ENCODE data around the gene CACNA1G. TPM values are rescaled to one million over a fixed set of nuclear protein-coding genes. Genes with fewer than 3 reads are reported as not detected.
A peak's percentile ranks its signal among the peaks of the same experiment; 100 is the strongest.

The CACNA1G gene
- total RNA-seq, 1 donor from 2014 or later: 1.1 TPM

GRCh38 chr17:50533720-50534148 lies 26.8 kb upstream of the CACNA1G start:
- no peaks in the 10 kb centered on the region for H3K36me3 Mint-ChIP-seq (ENCODE audit: low read depth)
- TF ChIP-seq CTCF (conservative IDR thresholded peaks at IDR 0.05): no peak
- no peak overlapping the region for H3K27ac Mint-ChIP-seq (ENCODE audit: unreplicated experiment)
- H3K9me3 Mint-ChIP-seq: no peaks in the 10 kb centered on the region
- H3K27me3 Mint-ChIP-seq (ENCODE audit: low read depth): peaks cover 69% of the 10 kb centered on the region
- peaks cover 16% of the 10 kb centered on the region for H3K4me1 Mint-ChIP-seq
- DNase-seq (ENCODE audit: low read depth, low spot score): no peak
- no peak overlapping the region for H3K4me3 Mint-ChIP-seq

- no peak for DNase-seq (ENCODE audit: low read depth, low spot score)
- Mint-ChIP-seq H3K4me1 (peaks cover 20% of the 10 kb centered on the region), H3K36me3 (ENCODE audit: low read depth) (no peaks in the 10 kb centered on the region), H3K4me3 (no peak overlapping the region), H3K27ac (ENCODE audit: unreplicated experiment) (no peak overlapping the region), H3K9me3 (no peaks in the 10 kb centered on the region), H3K27me3 (ENCODE audit: low read depth) (peaks cover 65% of the 10 kb centered on the region)
- TF ChIP-seq CTCF (conservative IDR thresholded peaks at IDR 0.05): peak; percentile 59
Observed at GRCh38 chr17:50534222-50534978, 26.1 kb upstream of the CACNA1G start.

GRCh38 chr17:50534979-50535326 lies 25.6 kb upstream of the CACNA1G start:
- no peak for TF ChIP-seq CTCF (conservative IDR thresholded peaks at IDR 0.05)
- Mint-ChIP-seq H3K27me3 (ENCODE audit: low read depth) (peaks cover 61% of the 10 kb centered on the region), H3K9me3 (no peaks in the 10 kb centered on the region), H3K4me3 (no peak overlapping the region), H3K36me3 (ENCODE audit: low read depth) (no peaks in the 10 kb centered on the region), H3K27ac (ENCODE audit: unreplicated experiment) (no peak overlapping the region), H3K4me1 (peaks cover 20% of the 10 kb centered on the region)
- no peak for DNase-seq (ENCODE audit: low read depth, low spot score)

- Mint-ChIP-seq H3K27me3 (ENCODE audit: low read depth) (peaks cover 58% of the 10 kb centered on the region), H3K27ac (ENCODE audit: unreplicated experiment) (no peak overlapping the region), H3K9me3 (no peaks in the 10 kb centered on the region)
Observed at GRCh38 chr17:50535407-50535806, 25.1 kb upstream of the CACNA1G start.

More at GRCh38 chr17:50535407-50535806, 25.1 kb upstream of the CACNA1G start:
- H3K4me3 Mint-ChIP-seq: no peak overlapping the region
- no peak for TF ChIP-seq CTCF (conservative IDR thresholded peaks at IDR 0.05)
- H3K36me3 Mint-ChIP-seq (ENCODE audit: low read depth): no peaks in the 10 kb centered on the region
- no peak for DNase-seq (ENCODE audit: low read depth, low spot score)
- H3K4me1 Mint-ChIP-seq: peaks cover 20% of the 10 kb centered on the region
